CD14-positive monocyte (primary cell): Measurements from ENCODE around the gene CDH13. TPM values are rescaled to one million over a fixed set of nuclear protein-coding genes. Genes with fewer than 3 reads are reported as not detected.

Experiments
- DNase-seq, 3 donors: peaks; one replicate each; pipeline ENCODE4 v3.0.0-alpha.2; 2011 to 2022
- H2AFZ ChIP-seq: 2 replicates; pipeline ENCODE4 v1.6.0; 2012; ENCODE audit warnings: mild to moderate bottlenecking, low read depth, low read length, inconsistent platforms; ENCODE audit not compliant: insufficient read depth, poor library complexity, severe bottlenecking
- H3K27ac ChIP-seq, 2 donors: 1 replicate in 1 of 2; 2 replicates in 1 of 2; pipeline ENCODE4 v1.5.1; 2012 to 2013; ENCODE audit warnings: low read length in 2 of 2, control low read depth in 1 of 2, inconsistent platforms in 1 of 2, low read depth in 1 of 2, mild to moderate bottlenecking in 1 of 2
- H3K27me3 ChIP-seq, 2 donors: one replicate each; pipeline versions ENCODE4 v1.6.0 to v1.6.1; 2011 to 2013; ENCODE audit warnings: low read length in 2 of 2; ENCODE audit not compliant: control insufficient read depth in 2 of 2, insufficient read depth in 2 of 2
- H3K36me3 ChIP-seq, 2 donors: replicated peaks in 1 of 2; 1 replicate in 1 of 2; 2 replicates in 1 of 2; pipeline versions ENCODE4 v1.5.1 to v1.6.1; 2012 to 2013; ENCODE audit warnings: low read length in 2 of 2, control low read depth in 1 of 2, inconsistent platforms in 1 of 2, mild to moderate bottlenecking in 1 of 2; ENCODE audit not compliant: insufficient read depth in 2 of 2, control insufficient read depth in 1 of 2
- H3K4me1 ChIP-seq, 2 donors: 1 replicate in 1 of 2; 2 replicates in 1 of 2; pipeline versions ENCODE4 v1.5.1 to v1.6.1; 2012 to 2013; ENCODE audit warnings: low read length in 2 of 2, control low read depth in 1 of 2, inconsistent platforms in 1 of 2, mild to moderate bottlenecking in 1 of 2, moderate library complexity in 1 of 2; ENCODE audit not compliant: insufficient read depth in 2 of 2, control insufficient read depth in 1 of 2
- H3K4me2 ChIP-seq: replicated peaks from 2 replicates; pipeline ENCODE3; 2012; ENCODE audit warnings: low read length, moderate library complexity, mild to moderate bottlenecking; ENCODE audit not compliant: poor library complexity, severe bottlenecking; ENCODE audit errors: extremely low read depth
- H3K4me3 ChIP-seq, 3 experiments: fragments of 200-600 bp in 1 of 3; sonication (generic) in 1 of 3; replicated peaks in 1 of 3; 1 replicate in 2 of 3; 2 replicates in 1 of 3; pipeline ENCODE4 v1.5.1; 2011 to 2013; ENCODE audit warnings: low read length in 3 of 3, mild to moderate bottlenecking in 3 of 3, control low read depth in 2 of 3, low read depth in 2 of 3, inconsistent platforms in 1 of 3, moderate library complexity in 1 of 3
- H3K79me2 ChIP-seq: 2 replicates; pipeline ENCODE4 v1.6.0; 2012; ENCODE audit warnings: mild to moderate bottlenecking, control low read depth, inconsistent platforms, low read length, moderate library complexity; ENCODE audit not compliant: insufficient read depth
- H3K9ac ChIP-seq: 2 replicates; pipeline ENCODE4 v1.6.0; 2017; ENCODE audit warnings: low read length, mild to moderate bottlenecking; ENCODE audit not compliant: insufficient read depth, poor library complexity, severe bottlenecking
- H3K9me3 ChIP-seq, 2 donors: replicated peaks in 1 of 2; 1 replicate in 1 of 2; 2 replicates in 1 of 2; pipeline versions ENCODE4 v1.5.1 to v1.6.1; 2012 to 2013; ENCODE audit warnings: low read length in 2 of 2, control low read depth in 1 of 2; ENCODE audit not compliant: control insufficient read depth in 1 of 2, insufficient read depth in 1 of 2
- H4K20me1 ChIP-seq: 2 replicates; pipeline ENCODE4 v1.6.0; 2012; ENCODE audit warnings: mild to moderate bottlenecking, low read length, control low read depth, moderate library complexity; ENCODE audit not compliant: insufficient read depth
- H3K27ac Mint-ChIP-seq, 7 donors: one replicate each; pipeline ENCODE4 v1.8.0; 2020; ENCODE audit warnings: mild to moderate bottlenecking in 7 of 7, mixed read lengths in 7 of 7, moderate library complexity in 6 of 7, inconsistent platforms in 2 of 7
- H3K27me3 Mint-ChIP-seq, 3 donors: one replicate each; pipeline ENCODE4 v1.8.0; 2021 to 2022; ENCODE audit warnings: low read depth in 3 of 3, mild to moderate bottlenecking in 3 of 3, mixed read lengths in 3 of 3, moderate library complexity in 3 of 3, inconsistent platforms in 1 of 3
- H3K36me3 Mint-ChIP-seq, 2 donors: one replicate each; pipeline ENCODE4 v1.8.0; 2020; ENCODE audit warnings: mixed read lengths in 2 of 2, inconsistent platforms in 1 of 2, mild to moderate bottlenecking in 1 of 2
- H3K4me1 Mint-ChIP-seq: one replicate; pipeline ENCODE4 v1.8.0; 2020; ENCODE audit warnings: mild to moderate bottlenecking, mixed read lengths
- H3K4me3 Mint-ChIP-seq, 2 donors: one replicate each; pipeline ENCODE4 v1.8.0; 2020; ENCODE audit warnings: mild to moderate bottlenecking in 2 of 2, mixed read lengths in 2 of 2, moderate library complexity in 1 of 2
- H3K9me3 Mint-ChIP-seq, 7 donors: one replicate each; pipeline ENCODE4 v1.8.0; 2020 to 2022; ENCODE audit warnings: mixed read lengths in 7 of 7, mild to moderate bottlenecking in 6 of 7, moderate library complexity in 6 of 7, inconsistent platforms in 2 of 7
- WGBS: methylation state at CpG from one replicate; pipeline ENCODE4 v1.1.5; 2013; ENCODE audit warnings: missing lambda C conversion rate; ENCODE audit not compliant: insufficient coverage; 5-methylcytosine and 5-hydroxymethylcytosine counted together
- intact Hi-C, 2 donors: fragments of 100-400 bp; cut with micrococcal nuclease; formaldehyde crosslinking; loops; one replicate each; pipeline versions ENCODE4 v1.15.0 to v1.15.1; 2023
- polyA plus RNA-seq, 3 donors: library from polyadenylated mRNA; depleted of rRNA in 1 of 3; unstranded in 2 of 3; stranded (reverse) in 1 of 3; fragments of 300-500 nt in 2 of 3; fragments of >200 nt in 1 of 3; fragmentation: Illumina TruSeq in 2 of 3; gene quantifications; 1 replicate in 2 of 3; 2 replicates in 1 of 3; pipeline ENCODE4 v1.2.3, GENCODE V29; 2012 to 2021
- TF ChIP-seq, protein P1 (sequence below): fragments of 200-600 bp; IDR thresholded peaks from one replicate; pipeline ENCODE4 v1.8.0; 2022; ENCODE audit warnings: antibody characterized with exemption, mild to moderate bottlenecking

Gene CDH13
- polyA plus RNA-seq, 3 donors, result 0.13 to 0.19 TPM; not detected in 1

- Histone ChIP-seq H3K36me3 (no peaks in the 10 kb centered on the region), H3K9me3 (no peaks in the 10 kb centered on the region), H3K4me3 (no peak overlapping the region), H3K27me3 (no peaks in the 10 kb centered on the region), H3K4me2 (no peak overlapping the region), H3K79me2 (no peaks in the 10 kb centered on the region), H3K4me1 (no peaks in the 10 kb centered on the region), H3K9ac (no peak overlapping the region), H2AFZ (no peak overlapping the region), H4K20me1 (no peaks in the 10 kb centered on the region), H3K27ac (no peak overlapping the region)
- TF ChIP-seq, protein P1, sequence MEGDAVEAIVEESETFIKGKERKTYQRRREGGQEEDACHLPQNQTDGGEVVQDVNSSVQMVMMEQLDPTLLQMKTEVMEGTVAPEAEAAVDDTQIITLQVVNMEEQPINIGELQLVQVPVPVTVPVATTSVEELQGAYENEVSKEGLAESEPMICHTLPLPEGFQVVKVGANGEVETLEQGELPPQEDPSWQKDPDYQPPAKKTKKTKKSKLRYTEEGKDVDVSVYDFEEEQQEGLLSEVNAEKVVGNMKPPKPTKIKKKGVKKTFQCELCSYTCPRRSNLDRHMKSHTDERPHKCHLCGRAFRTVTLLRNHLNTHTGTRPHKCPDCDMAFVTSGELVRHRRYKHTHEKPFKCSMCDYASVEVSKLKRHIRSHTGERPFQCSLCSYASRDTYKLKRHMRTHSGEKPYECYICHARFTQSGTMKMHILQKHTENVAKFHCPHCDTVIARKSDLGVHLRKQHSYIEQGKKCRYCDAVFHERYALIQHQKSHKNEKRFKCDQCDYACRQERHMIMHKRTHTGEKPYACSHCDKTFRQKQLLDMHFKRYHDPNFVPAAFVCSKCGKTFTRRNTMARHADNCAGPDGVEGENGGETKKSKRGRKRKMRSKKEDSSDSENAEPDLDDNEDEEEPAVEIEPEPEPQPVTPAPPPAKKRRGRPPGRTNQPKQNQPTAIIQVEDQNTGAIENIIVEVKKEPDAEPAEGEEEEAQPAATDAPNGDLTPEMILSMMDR, result no peak
- no CpG with 5 or more reads among the region's 3 CpGs for WGBS
- no peaks in the 10 kb centered on the region for H3K9me3 Mint-ChIP-seq
- intact Hi-C loops, result no loop called here
- no peak overlapping the region for H3K4me3 Mint-ChIP-seq
- no peak overlapping the region for H3K27ac Mint-ChIP-seq
- peaks cover 0 to 2% (median 0%) of the 10 kb centered on the region in 3 donors for H3K27me3 Mint-ChIP-seq
- no peaks in the 10 kb centered on the region for H3K4me1 Mint-ChIP-seq
- no peaks in the 10 kb centered on the region for H3K36me3 Mint-ChIP-seq
- no peak for DNase-seq
Observed at GRCh38 chr16:82636958-82637357, 10.2 kb downstream of the CDH13 start.

DNA sequence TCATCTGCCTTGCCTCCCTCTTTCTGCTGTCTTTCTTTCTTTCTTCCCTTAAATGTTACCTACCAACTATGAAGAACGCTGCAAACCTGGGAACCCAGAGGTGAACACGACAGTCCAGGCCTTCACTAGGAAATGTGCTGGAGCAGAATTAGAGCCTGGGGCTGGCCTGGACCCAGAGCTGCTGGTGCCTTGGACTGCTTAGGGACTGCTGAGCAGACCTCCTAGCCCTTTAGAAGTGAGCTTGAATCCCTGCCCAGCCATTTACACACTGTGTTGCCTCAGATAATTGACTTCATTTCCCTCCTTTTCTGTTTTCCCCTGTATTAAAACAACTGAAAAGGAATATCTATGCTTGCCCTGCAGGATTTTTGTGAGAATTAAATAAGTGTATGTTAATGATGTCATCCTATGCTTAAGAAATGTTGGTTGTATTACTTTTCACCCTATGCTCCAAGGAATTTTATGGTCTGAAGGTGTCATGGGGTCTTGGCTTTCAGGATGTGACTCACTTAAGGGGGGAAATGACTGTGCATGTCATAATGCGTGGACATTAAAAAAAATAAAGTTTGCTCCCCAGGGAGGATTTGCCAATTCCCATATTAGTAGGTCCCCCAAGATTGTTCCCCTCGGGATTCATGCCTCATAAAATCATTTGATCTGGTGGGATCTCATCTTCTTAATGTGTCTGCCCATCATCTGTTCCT lies 11.5 kb downstream of the CDH13 start:
- Histone ChIP-seq H3K36me3 (no peaks in the 10 kb centered on the region), H3K4me1 (no peaks in the 10 kb centered on the region), H3K79me2 (no peaks in the 10 kb centered on the region), H4K20me1 (no peaks in the 10 kb centered on the region), H3K9me3 (no peaks in the 10 kb centered on the region), H2AFZ (no peak overlapping the region), H3K4me3 (no peak overlapping the region), H3K4me2 (no peak overlapping the region), H3K27me3 (no peaks in the 10 kb centered on the region), H3K9ac (no peak overlapping the region), H3K27ac (no peak overlapping the region)
- no peak overlapping the region for H3K4me3 Mint-ChIP-seq
- DNase-seq, result no peak
- no peaks in the 10 kb centered on the region for H3K9me3 Mint-ChIP-seq
- peaks cover 0 to 2% (median 0%) of the 10 kb centered on the region in 3 donors for H3K27me3 Mint-ChIP-seq
- H3K4me1 Mint-ChIP-seq, result no peaks in the 10 kb centered on the region
- whole genome bisulfite sequencing, result 63% methylated on average over 3 of the region's 4 CpGs
- intact Hi-C loops, result no loop called here
- no peaks in the 10 kb centered on the region for H3K36me3 Mint-ChIP-seq
- TF ChIP-seq, protein P1, result no peak
- no peak overlapping the region for H3K27ac Mint-ChIP-seq
